ENCODE measurements around the gene MYCL. TPM values are rescaled to one million over a fixed set of nuclear protein-coding genes. Genes with fewer than 3 reads are reported as not detected.

The MYCL gene
- total and polyA plus RNA-seq, 2 of the 13 experiments (the other 11 are each of a cell fraction or from before 2014, with no cell fraction given), result 0.31 to 1.7 TPM

DNA sequence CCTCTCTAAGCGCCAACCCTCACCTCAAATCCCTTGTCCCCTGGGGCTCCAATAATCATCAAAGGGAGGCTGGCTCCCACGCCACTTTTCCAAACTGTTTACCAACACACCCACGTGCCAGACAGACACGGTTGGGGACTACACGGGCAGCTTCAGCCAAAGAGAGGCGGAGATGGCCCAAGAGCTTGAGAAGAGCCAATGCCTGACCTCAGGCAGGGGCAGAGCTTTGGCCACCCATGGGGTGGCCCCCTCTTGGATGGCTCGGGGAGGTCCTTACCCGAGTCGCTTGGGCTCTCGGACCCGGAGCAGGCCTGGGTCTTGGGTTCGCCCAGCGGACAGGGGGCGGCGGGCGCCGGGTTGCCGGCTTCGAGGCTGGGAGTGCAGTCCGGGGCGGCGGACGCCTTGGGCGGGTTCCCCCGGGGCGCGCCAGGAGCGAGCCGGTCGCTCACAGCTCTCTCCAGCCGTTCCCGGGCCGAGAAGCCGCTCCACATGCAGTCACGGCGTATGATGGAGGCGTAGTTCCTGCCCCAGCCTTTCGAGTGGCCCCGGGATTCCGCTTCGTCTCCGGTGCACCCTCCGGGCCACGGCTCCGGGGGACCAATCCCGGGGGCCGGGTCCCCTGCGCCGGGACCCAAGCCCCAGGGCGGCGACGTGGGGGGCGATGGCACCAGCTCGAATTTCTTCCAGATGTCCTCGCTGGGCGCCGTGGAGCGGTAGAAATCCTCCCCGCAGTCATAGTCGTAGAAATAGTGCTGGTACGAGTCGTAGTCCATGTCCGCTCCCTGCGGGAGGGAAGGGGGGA is 854 bp downstream of the MYCL start:
- in situ Hi-C loops (cut with HindIII; ENCODE audit: extremely low pct_ligation_motif_present, low pct_unique_long_range_greater_than_20kb) (loop anchor here (5.0 kb wide), 1 partner anchor 84 kb away; no protein-coding TSS in a partner anchor), intact Hi-C loops (cut with micrococcal nuclease; ENCODE audit: unreplicated experiment) (loop anchor here (5.0 kb wide), 1 partner anchor 49 kb away; no protein-coding TSS in a partner anchor)
- POLR2A ChIA-PET, result interaction anchor here (0.8 to 2.9 kb wide), 9 partner anchors 9 to 325 kb away, joined by 3 to 8 read pairs (median 3); partner anchors contain the start of gene CAP1
- peak overlapping the region; percentile 90 for H3K4me2 ChIP-seq (ENCODE audit: low read depth, low read length)
- WGBS (ENCODE audit: low lambda C conversion rate), result 2% methylated on average over 4 of the region's 64 CpGs
- peaks cover 53% of the 10 kb centered on the region for H3K4me1 ChIP-seq (ENCODE audit: insufficient read depth, low read length)
- H3K36me3 ChIP-seq (replicated peaks in 1 of 2; ENCODE audit: control insufficient read depth in 1 of 2, insufficient read depth in 2 of 2, low read length in 2 of 2), result no peaks in the 10 kb centered on the region
- H3K27me3 ChIP-seq (ENCODE audit: control insufficient read depth in 1 of 2, insufficient read depth in 2 of 2, low read length in 2 of 2), result peaks cover 0 to 39% of the 10 kb centered on the region in 2 experiments; a peak in 3 of 5 replicates
- no peak for FAIRE-seq
- no peak overlapping the region for H3K27ac ChIP-seq (ENCODE audit: extremely low read length, insufficient read depth, low read length)
- ATAC-seq, result peak; percentile 56
- CTCF ChIA-PET (ENCODE audit: low intra/inter-chr PET ratio, low total read pairs), result interaction anchor here (1.7 to 2.9 kb wide), 2 partner anchors 72 to 84 kb away, joined by 6 to 44 read pairs; no protein-coding TSS in a partner anchor
- no peak for DNase-seq (ENCODE audit: low spot score)
- BruUV-seq (replicated peaks), result no TSS peak
- no peaks in the 10 kb centered on the region for H4K20me1 ChIP-seq (ENCODE audit: insufficient read depth, low read length)
- no peaks in the 10 kb centered on the region for H3K79me2 ChIP-seq (ENCODE audit: insufficient read depth, low read length)
- peak overlapping the region; percentile 60 to 85 (median 64) for H3K4me3 ChIP-seq (replicated peaks in 1 of 3; ENCODE audit: insufficient read depth in 1 of 3, low read depth in 2 of 3, low read length in 3 of 3)
- H2AFZ ChIP-seq (ENCODE audit: low read length), result no peak overlapping the region
- H3K9ac ChIP-seq (ENCODE audit: insufficient read depth, low read depth, low read length), result peak overlapping the region; percentile 58
- no peaks in the 10 kb centered on the region for H3K9me3 ChIP-seq (ENCODE audit: low read length)
- TF ChIP-seq ZNF878 (CRISPR knock-in tag; IDR thresholded peaks at IDR 0.05) (no peak), ZNF34 (CRISPR knock-in tag; IDR thresholded peaks at IDR 0.05; ENCODE audit: borderline replicate concordance) (no peak), RCOR2 (CRISPR knock-in tag; IDR thresholded peaks at IDR 0.05) (no peak), RBFOX2 (IDR thresholded peaks at IDR 0.05; ENCODE audit: low read depth, low read length) (no peak), NFKBIZ (CRISPR knock-in tag; IDR thresholded peaks at IDR 0.05) (no peak)
- TF ChIP-seq, protein P1, sequence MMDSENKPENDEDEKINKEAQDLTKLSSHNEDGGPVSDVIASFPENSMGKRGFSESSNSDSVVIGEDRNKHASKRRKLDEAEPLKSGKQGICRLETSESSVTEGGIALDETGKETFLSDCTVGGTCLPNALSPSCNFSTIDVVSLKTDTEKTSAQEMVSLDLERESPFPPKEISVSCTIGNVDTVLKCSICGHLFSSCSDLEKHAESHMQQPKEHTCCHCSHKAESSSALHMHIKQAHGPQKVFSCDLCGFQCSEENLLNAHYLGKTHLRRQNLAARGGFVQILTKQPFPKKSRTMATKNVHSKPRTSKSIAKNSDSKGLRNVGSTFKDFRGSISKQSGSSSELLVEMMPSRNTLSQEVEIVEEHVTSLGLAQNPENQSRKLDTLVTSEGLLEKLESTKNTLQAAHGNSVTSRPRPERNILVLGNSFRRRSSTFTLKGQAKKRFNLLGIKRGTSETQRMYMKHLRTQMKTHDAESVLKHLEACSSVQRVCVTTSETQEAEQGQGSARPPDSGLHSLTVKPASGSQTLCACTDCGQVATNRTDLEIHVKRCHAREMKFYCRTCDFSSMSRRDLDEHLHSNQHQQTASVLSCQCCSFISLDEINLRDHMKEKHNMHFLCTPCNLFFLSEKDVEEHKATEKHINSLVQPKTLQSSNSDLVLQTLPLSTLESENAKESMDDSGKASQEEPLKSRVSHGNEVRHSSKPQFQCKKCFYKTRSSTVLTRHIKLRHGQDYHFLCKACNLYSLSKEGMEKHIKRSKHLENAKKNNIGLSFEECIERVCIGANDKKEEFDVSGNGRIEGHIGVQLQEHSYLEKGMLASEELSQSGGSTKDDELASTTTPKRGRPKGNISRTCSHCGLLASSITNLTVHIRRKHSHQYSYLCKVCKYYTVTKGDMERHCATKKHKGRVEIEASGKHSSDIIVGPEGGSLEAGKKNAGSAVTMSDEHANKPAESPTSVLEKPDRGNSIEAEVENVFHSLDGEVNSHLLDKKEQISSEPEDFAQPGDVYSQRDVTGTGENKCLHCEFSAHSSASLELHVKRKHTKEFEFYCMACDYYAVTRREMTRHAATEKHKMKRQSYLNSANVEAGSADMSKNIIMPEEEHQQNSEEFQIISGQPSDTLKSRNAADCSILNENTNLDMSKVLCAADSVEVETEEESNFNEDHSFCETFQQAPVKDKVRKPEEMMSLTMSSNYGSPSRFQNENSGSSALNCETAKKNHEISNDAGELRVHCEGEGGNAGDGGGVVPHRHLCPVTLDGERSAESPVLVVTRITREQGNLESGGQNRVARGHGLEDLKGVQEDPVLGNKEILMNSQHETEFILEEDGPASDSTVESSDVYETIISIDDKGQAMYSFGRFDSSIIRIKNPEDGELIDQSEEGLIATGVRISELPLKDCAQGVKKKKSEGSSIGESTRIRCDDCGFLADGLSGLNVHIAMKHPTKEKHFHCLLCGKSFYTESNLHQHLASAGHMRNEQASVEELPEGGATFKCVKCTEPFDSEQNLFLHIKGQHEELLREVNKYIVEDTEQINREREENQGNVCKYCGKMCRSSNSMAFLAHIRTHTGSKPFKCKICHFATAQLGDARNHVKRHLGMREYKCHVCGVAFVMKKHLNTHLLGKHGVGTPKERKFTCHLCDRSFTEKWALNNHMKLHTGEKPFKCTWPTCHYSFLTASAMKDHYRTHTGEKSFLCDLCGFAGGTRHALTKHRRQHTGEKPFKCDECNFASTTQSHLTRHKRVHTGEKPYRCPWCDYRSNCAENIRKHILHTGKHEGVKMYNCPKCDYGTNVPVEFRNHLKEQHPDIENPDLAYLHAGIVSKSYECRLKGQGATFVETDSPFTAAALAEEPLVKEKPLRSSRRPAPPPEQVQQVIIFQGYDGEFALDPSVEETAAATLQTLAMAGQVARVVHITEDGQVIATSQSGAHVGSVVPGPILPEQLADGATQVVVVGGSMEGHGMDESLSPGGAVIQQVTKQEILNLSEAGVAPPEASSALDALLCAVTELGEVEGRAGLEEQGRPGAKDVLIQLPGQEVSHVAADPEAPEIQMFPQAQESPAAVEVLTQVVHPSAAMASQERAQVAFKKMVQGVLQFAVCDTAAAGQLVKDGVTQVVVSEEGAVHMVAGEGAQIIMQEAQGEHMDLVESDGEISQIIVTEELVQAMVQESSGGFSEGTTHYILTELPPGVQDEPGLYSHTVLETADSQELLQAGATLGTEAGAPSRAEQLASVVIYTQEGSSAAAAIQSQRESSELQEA (CRISPR knock-in tag; IDR thresholded peaks at IDR 0.05; ENCODE audit: not compliant biosample characterization), result peak; percentile 38
- TF ChIP-seq, protein P2, sequence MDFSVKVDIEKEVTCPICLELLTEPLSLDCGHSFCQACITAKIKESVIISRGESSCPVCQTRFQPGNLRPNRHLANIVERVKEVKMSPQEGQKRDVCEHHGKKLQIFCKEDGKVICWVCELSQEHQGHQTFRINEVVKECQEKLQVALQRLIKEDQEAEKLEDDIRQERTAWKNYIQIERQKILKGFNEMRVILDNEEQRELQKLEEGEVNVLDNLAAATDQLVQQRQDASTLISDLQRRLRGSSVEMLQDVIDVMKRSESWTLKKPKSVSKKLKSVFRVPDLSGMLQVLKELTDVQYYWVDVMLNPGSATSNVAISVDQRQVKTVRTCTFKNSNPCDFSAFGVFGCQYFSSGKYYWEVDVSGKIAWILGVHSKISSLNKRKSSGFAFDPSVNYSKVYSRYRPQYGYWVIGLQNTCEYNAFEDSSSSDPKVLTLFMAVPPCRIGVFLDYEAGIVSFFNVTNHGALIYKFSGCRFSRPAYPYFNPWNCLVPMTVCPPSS (IDR thresholded peaks at IDR 0.05), result no peak
- TF ChIP-seq, protein P3, sequence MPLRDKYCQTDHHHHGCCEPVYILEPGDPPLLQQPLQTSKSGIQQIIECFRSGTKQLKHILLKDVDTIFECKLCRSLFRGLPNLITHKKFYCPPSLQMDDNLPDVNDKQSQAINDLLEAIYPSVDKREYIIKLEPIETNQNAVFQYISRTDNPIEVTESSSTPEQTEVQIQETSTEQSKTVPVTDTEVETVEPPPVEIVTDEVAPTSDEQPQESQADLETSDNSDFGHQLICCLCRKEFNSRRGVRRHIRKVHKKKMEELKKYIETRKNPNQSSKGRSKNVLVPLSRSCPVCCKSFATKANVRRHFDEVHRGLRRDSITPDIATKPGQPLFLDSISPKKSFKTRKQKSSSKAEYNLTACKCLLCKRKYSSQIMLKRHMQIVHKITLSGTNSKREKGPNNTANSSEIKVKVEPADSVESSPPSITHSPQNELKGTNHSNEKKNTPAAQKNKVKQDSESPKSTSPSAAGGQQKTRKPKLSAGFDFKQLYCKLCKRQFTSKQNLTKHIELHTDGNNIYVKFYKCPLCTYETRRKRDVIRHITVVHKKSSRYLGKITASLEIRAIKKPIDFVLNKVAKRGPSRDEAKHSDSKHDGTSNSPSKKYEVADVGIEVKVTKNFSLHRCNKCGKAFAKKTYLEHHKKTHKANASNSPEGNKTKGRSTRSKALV (CRISPR knock-in tag; IDR thresholded peaks at IDR 0.05), result peak; percentile 94
- TF ChIP-seq, protein P4, sequence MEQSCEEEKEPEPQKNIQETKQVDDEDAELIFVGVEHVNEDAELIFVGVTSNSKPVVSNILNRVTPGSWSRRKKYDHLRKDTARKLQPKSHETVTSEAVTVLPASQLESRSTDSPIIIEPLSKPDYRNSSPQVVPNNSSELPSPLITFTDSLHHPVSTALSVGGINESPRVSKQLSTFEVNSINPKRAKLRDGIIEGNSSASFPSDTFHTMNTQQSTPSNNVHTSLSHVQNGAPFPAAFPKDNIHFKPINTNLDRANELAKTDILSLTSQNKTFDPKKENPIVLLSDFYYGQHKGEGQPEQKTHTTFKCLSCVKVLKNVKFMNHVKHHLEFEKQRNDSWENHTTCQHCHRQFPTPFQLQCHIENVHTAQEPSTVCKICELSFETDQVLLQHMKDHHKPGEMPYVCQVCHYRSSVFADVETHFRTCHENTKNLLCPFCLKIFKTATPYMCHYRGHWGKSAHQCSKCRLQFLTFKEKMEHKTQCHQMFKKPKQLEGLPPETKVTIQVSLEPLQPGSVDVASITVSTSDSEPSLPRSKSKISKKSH (CRISPR knock-in tag; IDR thresholded peaks at IDR 0.05; ENCODE audit: borderline replicate concordance), result no peak
